Activated naive CD4-positive, alpha-beta T cell treated with anti-CD3 and anti-CD28 coated beads, Interleukin-2, amount 50 U/mL, for 16 hours (primary cell): ENCODE measurements around the gene MYBPH.

Experiments
- DNase-seq: peaks from one replicate; pipeline ENCODE4 v3.0.0-alpha.2; 2020

The MYBPH gene

DNA sequence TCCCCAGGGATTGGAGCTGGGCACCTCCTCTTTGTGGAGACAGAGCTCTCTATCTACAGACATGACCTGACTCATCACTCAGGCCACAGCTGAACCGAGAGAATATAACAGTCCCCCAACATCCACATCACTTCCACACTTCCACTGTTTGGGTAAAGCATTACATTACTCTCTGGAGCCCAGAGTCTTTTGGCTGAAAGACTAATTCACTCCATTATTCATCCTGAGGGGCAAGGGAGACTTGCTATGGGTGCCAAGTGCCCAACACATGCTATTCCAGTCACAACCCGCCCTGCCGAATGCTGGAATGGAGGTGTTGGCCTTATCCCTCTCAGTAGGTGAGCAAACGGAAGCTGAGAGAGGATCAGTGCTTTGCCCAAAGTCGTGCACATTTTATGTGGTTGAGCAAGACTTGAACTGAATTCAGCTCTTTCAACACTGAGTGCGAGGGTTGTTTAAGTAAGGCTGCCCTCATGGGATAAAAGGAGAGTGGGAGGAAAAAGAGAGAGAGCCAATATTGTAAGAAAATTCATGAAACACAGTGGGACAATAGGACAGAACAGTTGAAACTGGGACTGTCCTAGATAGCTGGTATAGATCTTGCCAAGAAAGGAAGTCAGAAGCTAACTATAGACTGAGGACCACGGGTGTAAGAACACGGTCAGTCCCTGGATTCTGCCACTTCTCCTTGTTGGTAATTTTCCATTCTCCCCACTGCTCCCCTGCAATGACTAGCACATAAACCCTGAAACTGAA is 24.4 kb upstream of the MYBPH start:
- DNase-seq = no peak

DNA sequence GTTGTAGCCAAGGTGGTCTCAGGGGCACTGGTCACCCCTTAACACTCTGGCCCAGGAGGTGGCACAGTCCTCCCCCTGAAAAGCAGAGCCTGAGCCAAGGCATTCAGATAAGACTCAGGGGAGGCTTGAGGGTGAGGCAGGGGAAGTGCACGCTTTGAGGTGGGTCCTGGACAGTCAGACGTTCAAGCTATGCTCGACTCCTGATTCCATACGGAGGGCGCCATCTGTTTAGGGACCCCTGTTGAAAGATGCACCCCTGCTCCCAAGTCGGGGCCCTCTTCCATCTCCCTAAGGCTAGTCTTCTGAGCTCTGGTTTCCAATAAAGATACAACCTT is 23.8 kb upstream of the MYBPH start:
- no peak for DNase-seq

DNA sequence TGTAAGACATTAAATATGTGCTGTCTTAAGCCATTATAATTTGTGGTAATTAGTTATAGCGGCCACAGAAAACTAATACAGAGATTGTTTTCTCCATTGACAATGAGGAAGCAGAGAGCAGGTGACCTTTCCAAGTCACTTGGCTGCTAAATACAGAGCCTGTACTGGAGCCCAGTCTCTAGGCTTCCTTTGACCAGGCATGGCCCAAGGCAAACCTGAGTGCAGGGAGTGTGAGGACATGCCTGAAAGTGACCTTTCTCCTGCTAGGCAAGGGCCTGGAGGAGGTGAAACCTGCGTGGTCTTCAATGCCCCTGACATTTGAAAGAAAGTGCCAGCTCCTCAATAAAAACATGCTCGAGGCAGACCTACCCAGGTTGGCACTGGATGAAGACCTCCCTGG is 23.4 kb upstream of the MYBPH start:
- no peak for DNase-seq

DNA sequence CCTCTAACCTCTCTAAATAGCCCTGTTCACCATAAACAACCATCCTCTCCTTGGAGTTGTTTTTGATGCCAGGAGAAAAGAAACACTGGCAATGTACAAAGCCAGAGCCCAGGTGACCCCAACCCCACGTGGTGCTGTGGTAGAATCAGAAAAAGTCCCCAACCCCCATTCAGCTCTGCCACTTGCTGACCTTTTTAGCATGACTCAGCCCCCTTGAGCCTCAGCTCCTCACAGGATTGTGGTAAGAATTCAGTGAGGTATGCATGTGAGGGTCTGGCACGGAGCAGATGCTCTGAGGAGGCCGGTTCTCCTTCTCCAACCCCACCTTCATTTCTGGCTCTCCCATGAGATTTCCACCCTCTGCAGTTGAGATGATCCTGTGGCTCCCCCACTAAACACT is 22.0 kb upstream of the MYBPH start:
- no peak for DNase-seq

DNA sequence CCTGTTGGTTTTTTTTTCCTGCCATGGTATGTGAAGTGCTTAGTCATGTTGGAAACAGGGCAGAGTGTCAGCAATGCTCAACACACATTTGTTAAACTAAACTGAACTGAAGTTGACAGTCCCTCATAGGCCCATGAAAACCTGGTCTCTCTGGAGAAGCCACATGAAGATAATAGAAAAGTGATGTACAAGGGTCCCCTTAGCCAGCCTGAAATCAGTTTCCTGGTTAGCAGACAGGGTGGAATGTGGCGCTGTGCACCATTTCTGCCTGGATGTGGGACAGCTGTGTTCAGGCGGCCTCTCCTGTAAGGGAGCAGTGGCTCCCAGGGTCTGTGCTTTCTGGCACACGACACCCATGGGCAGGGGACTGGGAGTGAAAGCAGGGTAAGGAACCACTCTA is 20.7 kb upstream of the MYBPH start:
- DNase-seq = no peak

DNA sequence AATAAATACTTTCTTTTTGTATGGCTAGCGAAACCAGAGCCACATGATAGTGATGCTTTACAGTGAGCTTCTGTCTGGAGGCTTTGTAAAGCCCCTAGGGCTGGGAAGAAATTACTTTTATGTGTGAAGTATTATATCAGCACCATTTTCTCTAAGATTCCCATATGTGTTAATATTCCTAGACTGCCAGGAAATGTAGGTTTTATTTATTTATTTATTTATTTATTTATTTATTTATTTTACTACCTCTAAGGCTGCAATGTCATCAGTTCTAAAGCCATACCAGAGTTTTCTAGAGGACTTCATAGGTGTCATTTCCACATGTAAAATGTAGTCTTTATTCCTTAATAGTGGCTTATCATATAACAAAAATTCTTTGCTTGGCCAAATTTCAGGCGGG is 15.3 kb upstream of the MYBPH start:
- DNase-seq = no peak

DNA sequence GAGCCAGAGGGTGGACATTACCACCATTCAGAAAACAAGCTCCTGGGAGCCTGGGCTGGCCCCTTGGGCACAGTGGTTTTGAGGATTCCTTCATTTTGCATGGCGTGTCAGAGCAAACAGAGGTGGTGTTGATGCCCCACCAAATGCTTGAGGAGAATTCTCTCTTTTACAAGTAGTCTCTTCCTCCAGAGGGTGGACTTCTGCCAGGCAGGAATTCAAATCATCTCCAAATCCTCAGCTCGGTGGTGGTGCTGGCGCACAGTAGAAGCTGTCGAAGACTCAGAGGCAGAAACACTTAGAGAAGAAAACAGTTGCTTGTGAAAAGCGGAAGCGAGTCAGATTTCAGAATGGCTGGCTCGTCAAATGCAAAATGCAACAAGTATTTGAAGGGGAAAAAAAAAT is 14.3 kb upstream of the MYBPH start:
- no peak for DNase-seq

DNA sequence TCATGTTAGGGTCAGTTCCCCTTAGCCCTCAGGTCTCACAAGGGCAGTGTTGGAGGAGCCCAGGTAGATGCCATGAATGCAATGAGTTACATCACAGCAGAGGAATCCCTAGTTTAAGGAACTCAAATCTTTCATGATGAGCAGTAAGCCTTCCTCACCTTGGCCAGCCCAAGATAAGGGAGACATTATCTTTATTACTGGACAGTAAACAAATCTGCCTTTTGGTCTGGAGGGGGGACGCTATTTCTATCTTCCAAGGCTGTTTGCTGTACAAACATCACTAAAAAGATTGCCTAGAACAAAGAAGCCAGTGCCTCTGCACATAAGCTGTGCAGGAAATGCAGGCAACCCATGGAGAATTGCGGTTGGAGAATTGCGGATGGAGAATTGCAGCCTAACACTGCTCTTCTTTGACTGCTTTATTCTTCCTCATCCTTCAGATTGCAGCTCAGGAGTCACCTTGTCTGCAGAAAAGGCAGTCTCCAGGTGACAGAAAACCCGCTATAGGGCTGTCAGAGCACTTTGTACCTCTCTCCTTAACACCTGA is 13.1 kb upstream of the MYBPH start:
- no peak for DNase-seq

DNA sequence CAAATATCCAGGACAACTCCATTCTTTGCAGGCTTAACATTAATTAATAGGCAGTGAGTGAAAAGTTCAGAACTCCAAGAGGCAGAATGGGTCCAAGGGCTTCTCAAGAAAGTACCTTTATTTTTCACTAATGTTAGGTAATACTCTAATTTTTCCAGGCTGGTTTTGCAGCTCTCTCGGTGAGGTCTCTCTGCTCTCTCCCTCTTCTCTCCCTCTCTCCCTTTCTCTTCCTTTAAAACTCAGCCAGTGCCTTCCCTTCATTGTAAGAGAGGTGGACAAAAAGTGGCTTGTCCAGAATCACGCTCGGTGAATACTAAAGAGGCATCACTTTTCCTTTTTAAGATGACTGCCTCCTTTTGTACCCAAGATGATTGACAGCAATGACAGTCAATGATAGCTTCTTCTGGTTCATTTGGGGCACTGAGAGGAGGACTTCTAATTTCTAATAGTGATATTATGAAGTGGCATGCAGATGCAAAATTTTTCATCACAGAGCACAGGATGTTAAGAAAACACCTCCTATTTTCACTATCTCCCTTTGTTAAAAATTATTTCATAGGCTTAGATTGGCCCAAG is 12.2 kb upstream of the MYBPH start:
- DNase-seq = no peak

DNA sequence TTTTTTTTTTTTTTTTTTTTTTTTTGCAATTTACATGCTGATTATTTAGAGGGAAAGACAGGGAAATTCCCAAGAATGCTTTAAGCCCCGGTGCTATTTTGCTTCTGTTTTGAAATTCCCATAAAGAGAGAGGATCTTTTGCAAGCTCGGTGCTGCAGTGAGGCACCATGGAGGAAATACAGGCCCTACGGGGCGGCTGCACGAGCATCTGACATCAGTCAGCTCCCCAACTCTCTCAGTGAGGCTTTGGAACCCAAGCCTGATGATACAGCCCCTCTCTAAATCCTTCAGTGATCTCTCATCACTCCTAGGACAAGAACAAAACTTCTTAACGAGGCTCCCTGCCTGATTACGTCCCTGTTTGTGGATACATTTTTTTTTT is 11.7 kb upstream of the MYBPH start:
- DNase-seq = no peak

DNA sequence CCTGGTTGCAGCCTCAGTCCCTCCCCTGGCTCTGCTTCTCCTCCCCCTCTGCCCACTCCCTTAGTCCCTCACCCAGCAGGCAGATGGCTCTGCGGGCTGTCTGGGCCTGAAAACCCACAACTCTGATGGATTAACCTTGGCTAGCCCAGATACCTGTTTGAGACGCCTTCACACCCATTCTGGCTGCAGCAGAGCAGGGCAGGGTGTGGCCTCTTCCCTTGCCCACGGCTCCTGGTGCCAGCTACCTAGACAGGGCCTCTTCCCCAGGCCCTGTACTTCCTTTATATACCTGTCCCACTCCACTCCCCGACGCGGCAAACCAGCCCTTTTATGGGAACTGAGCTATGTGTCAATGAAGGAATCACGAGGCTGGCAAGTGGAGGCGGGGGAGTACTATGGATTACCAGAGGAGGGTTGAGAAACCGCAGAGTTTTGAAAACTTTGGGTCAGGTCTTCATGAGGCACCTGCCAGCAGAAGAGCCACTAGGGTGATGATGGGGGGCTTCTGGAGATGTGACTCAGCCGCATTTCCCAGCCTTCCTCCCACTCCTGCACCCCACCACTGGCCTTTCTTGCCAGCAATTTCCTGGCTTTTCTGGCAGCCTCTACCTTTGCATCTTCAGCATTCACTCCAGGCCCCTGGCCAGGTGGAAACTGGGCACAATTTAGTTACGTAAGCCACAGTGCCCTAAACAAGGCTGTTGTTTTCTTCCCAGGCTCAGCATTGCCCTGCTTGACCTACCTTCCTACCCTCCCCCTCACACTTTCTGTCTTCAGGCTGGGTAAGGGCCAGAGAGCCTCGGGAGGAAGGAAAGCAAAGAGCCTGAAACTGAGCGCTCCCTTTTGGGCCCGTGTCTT is 11.0 kb upstream of the MYBPH start, which contains the start of gene CHI3L1:
CHI3L1 (minus strand) TSS at position 259 of the 858 bp plus-strand sequence; CDS start at position 178, 81 bp downstream.
- DNase-seq = no peak

DNA sequence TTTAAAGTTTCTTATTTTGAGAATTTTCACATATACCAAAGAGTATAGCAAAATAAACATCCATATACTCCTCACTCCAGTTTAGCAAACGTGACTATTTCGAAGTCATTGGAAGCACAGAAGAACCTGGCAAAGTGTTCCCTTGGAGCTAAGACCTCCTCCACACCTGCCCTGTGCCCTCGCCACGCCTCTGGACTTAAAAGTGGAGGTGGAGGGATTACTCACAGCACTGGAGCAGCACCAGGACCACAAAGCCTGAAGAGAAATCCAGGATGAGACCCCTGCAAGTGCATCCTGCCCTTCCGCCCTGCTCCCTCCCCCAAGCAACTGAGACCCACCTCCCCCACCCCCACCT is 10.4 kb upstream of the MYBPH start:
- no peak for DNase-seq

DNA sequence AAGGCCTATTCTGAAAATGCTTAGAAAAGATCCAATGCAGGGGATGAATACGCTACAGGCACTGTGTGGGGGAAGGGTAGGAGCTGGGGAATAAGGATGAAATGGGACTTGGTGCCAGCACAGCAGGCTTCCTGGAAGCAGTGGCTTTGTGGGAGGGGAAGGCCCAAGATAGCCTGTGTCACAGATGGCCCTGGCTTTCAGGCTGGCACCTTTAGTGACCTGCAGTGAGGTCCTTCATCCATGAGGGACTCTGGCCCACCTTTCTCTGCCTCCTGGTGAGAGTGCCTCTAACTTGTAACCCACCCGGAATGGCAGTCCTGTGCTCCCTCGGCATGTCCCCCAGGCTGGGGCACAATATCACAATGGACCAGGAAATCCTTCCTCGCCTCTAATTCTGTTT is 10.0 kb upstream of the MYBPH start:
- DNase-seq = no peak

DNA sequence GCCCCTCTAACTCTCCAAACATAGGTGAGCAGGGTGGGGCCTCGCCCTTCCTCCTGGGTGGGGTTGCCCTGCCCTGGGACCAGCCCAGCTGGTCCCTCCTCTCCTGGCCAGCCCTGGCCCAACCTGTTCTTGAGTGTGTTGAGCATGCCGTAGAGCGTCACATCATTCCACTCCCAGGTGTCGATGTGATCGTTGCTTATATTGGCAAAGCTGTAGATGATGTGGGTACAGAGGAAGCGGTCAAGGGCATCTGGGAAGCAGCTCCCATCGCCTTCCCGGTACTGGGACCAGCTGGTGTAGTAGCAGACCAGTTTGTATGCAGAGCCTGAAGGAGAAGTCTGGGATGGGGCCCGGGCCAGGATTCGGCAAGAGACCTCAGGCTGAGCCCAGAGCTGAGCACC is 9.4 kb upstream of the MYBPH start:
- DNase-seq = no peak

DNA sequence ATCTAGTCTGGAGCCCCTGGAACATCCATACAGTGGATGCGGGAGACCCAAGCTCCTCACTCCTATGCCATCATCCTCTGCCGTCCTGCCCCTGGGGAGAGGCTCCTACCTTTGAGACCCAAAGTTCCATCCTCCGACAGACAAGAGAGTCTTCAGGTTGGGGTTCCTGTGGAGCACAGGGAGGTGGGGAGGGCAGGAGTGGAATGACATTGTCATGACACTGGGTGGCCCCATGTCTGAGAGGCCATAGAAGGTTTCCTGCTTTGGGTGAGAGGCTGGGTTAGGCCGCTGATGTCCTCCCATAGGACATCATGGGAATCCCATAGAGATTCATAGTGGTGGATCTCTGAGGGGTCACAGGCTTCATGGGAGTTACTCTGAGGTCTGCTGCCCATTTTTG is 8.8 kb upstream of the MYBPH start:
- DNase-seq = no peak

DNA sequence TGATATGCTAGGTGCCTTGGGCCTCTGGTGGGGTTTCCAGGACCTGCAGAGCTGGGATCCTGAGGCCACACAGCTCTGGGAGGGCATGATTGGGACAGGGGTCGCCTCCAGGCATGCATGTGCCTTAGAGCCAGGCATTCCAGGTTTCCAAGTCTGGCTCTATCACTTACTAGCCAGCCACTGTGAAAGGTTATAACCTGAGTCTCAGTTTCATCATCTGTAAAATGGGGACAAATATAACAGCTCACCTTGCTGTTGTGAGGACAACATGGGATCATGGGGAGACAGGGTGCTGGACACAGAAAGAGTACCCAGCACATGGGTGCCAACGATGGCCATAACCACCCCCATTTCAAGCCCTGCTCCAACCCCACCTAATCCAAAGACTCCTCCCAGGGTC is 8.2 kb upstream of the MYBPH start:
- DNase-seq = no peak

DNA sequence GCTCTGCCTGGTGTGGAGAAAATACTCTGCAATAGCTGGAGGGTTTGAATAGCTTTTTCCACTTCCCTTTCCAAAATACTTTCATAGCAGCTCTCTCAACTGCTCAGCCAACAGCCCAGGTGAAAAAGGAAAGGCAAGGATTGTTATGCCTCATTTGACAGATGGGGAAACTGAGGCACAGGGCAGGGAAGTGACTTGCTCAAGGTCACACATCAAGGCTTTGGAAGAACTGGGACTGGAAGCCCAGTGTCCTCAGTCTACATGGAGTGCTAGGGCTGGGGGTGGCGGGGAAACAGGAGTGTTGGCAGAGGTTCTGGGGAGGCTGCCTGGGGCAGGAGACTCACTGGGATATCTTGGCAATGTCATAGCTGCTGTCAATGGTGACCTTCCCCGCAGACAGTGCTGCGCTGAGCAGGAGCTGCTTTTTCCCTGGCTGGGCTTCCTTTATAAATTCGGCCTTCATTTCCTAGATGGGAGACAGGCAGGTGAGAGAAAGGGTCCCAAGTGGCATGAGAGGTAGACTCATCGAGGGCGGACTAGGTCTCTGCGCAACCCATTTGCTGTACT is 6.8 kb upstream of the MYBPH start:
- no peak for DNase-seq

DNA sequence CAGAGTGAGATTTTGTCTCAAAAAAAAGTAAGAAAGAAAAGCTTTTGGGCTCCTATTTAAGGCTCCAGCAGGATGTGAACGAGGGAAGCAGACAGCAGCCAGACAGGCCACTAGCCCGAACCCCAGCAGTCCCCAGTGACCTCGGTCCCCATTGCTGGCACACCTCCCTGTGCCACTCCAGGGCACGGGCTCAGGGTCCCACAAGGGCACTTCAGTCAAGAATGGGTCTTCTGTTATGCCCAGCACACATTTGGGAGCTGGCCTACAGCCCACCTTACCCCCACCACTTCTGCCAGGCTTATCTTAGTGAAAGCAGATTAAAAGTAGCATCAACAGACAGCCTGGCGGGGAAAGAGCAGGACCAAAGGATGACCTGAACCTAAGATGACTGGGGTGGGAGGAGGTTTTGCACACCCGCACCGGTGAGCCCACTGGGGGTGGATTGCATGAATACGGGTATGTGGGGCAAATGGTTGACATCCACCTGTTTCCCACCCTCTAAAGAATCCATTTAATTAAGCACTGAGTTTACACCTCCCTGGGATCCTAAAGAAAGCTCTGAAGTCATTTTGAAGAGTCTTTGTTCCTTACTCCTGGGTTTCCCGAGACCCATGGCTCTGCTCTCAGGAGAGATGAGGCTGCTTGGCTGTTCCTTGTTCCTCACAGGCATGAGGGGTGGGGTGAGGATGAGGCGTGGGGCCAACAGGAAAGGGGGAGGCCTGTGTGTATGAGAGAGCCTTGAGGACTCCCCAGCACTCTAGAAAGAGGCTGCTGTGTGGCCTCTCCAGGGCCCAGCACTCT is 6.2 kb upstream of the MYBPH start:
- no peak for DNase-seq

DNA sequence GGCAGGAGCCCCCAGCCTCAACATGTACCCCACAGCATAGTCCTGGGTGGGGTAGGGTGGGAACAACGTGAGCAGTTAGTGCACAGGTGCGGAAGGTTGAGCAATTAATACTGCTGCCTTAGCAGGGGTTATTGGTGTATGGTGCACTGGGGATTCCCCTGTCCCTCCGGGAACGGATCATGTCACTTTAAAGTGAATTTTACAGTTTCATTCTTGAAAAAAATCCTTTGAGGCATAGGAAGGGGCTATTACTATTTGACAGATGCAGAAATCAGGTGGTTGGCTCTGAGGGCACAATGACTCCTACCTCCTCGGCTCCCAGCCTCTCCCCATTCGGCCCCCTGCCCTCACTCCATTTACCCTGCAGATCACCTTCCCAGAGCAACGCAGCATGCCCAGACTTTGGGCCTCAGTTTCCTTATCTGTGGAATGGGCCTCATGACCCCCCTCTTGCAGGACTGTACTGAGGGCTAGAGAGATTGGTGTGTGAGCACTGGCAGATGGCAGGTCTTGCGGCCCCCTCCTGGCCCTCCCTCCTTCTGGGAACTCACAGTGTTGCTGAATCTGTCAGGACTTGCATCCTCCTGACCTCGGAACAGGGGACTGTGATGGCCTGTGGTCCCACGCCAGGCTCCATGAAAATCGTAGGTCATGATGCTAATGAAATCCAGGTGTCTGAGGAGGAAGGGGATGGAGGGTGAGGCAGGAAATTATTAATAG is 5.1 kb upstream of the MYBPH start:
- no peak for DNase-seq

DNA sequence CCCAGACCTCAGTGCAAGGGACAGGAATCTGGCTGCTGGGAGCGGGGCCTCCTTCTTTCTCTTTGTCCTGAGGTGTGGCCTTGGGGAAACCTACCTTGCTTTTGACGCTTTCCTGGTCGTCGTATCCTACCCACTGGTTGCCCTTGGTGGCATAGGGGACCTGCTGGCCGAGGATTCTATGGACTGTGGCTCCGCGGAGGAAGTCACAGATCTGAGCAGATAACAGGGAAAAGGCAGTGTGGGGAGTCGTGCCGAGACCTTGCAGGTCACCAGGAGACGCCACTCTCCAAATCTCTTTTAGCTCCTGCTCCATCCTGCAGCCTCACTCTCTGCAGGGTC is 4.0 kb upstream of the MYBPH start:
- no peak for DNase-seq

DNA sequence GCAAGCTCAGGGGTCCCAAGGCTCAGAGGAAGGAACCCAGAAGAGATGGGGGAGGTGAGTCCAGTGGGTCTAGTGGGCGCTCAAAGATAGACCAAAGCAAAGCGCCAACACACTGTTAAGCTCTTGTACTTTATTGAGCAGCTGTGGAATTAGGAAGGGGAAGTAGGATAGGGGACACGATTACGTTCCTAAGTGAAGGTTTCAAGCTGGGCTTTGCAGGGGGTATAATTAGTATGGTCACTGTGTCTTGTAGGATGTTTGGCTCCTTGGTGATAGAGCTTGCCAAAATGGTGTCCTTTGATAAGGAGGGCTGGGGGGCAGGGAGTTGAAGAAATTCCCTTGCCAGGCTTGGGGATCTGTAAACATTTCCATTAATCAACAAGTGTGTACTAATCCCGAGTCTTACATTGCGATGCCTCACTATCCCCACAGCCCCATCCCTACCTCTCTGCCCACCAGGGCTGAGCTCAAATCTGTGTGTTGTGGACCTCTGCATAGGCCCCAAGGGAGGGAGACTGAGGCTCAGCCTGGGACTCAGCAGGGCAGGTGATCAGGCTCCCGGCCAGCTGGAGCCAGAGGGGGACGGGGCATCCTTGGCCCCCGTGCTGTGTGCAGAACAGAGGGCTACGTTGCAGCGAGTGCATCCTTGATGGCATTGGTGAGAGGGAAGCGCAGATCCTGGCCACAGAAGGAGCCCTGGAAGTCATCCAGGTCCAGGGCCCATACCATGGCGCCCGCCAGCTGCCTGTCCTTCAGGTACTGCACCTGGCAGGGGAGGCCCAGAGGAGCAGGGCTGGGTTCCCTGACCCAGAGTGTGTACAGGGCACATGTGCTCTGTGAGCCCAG is 3.4 kb upstream of the MYBPH start:
- DNase-seq = no peak
